SK-N-SH (cell line): ENCODE results near the gene DGKZ. TPM values are rescaled to one million over a fixed set of nuclear protein-coding genes. Genes with fewer than 3 reads are reported as not detected.

ENCODE experiments used
- CTCF ChIA-PET: fragments of 300-600, 350-600 bp; formaldehyde crosslinking; extraction: SDS; loops from one replicate; lab custom pipeline; 2021; lab: Yijun Ruan, JAX
- POLR2A ChIA-PET: fragments of 350-600 bp; sonication (Branson Sonifier 250); formaldehyde crosslinking; extraction: SDS; loops from one replicate; lab custom pipeline; 2020; ENCODE audit warnings: antibody characterized with exemption, inconsistent platforms; lab: Yijun Ruan, JAX
- DNase-seq: peaks from one replicate; pipeline ENCODE4 v3.0.0; 2012
- H2AFZ ChIP-seq: fragments of 200-600 bp; sonication (generic); 2 replicates; pipeline ENCODE4 v1.8.1; 2016; ENCODE audit warnings: antibody characterized with exemption, mild to moderate bottlenecking, low read depth
- H3F3A ChIP-seq: fragments of 200-600 bp; sonication (generic); replicated peaks from 2 replicates; pipeline ENCODE3; 2016; ENCODE audit warnings: antibody characterized with exemption, mild to moderate bottlenecking; ENCODE audit not compliant: insufficient read depth
- H3K27ac ChIP-seq, 2 experiments: fragments of 200-500 bp in 1 of 2; fragments of 200-600 bp in 1 of 2; sonication (Bioruptor generic) in 1 of 2; sonication (generic), shearing (Covaris generic) in 1 of 2; 2 replicates each; pipeline versions ENCODE4 v1.5.1 to v1.6.1; 2014 to 2016; ENCODE audit warnings: low read depth in 2 of 2, inconsistent platforms in 1 of 2, low read length in 1 of 2, mild to moderate bottlenecking in 1 of 2, mixed read lengths in 1 of 2
- H3K27me3 ChIP-seq: fragments of 200-600 bp; sonication (generic), shearing (Covaris generic); 2 replicates; pipeline ENCODE4 v1.6.1; 2016; ENCODE audit warnings: mixed run types; ENCODE audit not compliant: insufficient read depth
- H3K36me3 ChIP-seq, 2 experiments: fragments of 200-500 bp in 1 of 2; fragments of 200-600 bp in 1 of 2; sonication (Bioruptor generic) in 1 of 2; sonication (generic) in 1 of 2; replicated peaks in 1 of 2; 2 replicates each; pipeline versions ENCODE3 to v1.5.1; 2014 to 2016; ENCODE audit warnings: low read length in 1 of 2, mild to moderate bottlenecking in 1 of 2; ENCODE audit not compliant: insufficient read depth in 2 of 2, control insufficient read depth in 1 of 2
- H3K4me1 ChIP-seq, 2 experiments: fragments of 200-500 bp in 1 of 2; fragments of 200-600 bp in 1 of 2; sonication (Bioruptor generic) in 1 of 2; sonication (generic), shearing (Covaris generic) in 1 of 2; 2 replicates each; pipeline versions ENCODE4 v1.5.1 to v1.6.1; 2014 to 2016; ENCODE audit warnings: low read depth in 1 of 2, low read length in 1 of 2, mixed run types in 1 of 2; ENCODE audit not compliant: insufficient read depth in 2 of 2, control insufficient read depth in 1 of 2
- H3K4me2 ChIP-seq: fragments of 200-600 bp; sonication (generic), shearing (Covaris generic); 2 replicates; pipeline ENCODE4 v1.6.1; 2017; ENCODE audit warnings: mixed run types
- H3K4me3 ChIP-seq, 2 experiments: fragments of 200-500 bp in 1 of 2; fragments of 200-600 bp in 1 of 2; sonication (Bioruptor generic) in 1 of 2; sonication (generic), shearing (Covaris generic) in 1 of 2; 2 replicates each; pipeline versions ENCODE4 v1.5.1 to v1.8.1; 2014 to 2016; ENCODE audit warnings: low read depth in 2 of 2, inconsistent platforms in 1 of 2, low read length in 1 of 2, mild to moderate bottlenecking in 1 of 2, mixed read lengths in 1 of 2, moderate library complexity in 1 of 2
- H3K79me2 ChIP-seq: fragments of 200-600 bp; sonication (generic); 2 replicates; pipeline ENCODE4 v1.8.1; 2017; ENCODE audit warnings: mild to moderate bottlenecking; ENCODE audit not compliant: insufficient read depth
- H3K9ac ChIP-seq: fragments of 200-600 bp; sonication (generic); 2 replicates; pipeline ENCODE4 v1.6.1; 2017; ENCODE audit warnings: mixed run types
- H3K9me2 ChIP-seq: fragments of 200-600 bp; sonication (generic); 2 replicates; pipeline ENCODE4 v1.6.1; 2017; ENCODE audit warnings: mixed run types
- H3K9me3 ChIP-seq: fragments of 200-600 bp; sonication (generic); 2 replicates; pipeline ENCODE4 v1.6.1; 2017; ENCODE audit warnings: mixed run types, mild to moderate bottlenecking, moderate library complexity
- H4K20me1 ChIP-seq: fragments of 200-600 bp; sonication (generic); 2 replicates; pipeline ENCODE4 v1.6.1; 2017; ENCODE audit warnings: mild to moderate bottlenecking, mixed run types; ENCODE audit not compliant: insufficient read depth
- FOSL2 ChIP-seq: IDR thresholded peaks from 2 replicates; pipeline ENCODE4 v1.4.0; 2012; ENCODE audit warnings: low read depth, mild to moderate bottlenecking, moderate library complexity, borderline replicate concordance
- WGBS: methylation state at CpG from one replicate; pipeline ENCODE4 v1.1.6; 2017; ENCODE audit warnings: low lambda C conversion rate; 5-methylcytosine and 5-hydroxymethylcytosine counted together
- polyA plus RNA-seq, 3 experiments: library from polyadenylated mRNA; depleted of rRNA; stranded (reverse); fragments of >200 nt; gene quantifications; 2 replicates each; pipeline ENCODE4 v1.2.3, GENCODE V29; 2012
- small RNA-seq, 7 experiments: library from RNA; depleted of rRNA; stranded (forward); fragments of <200 nt; gene quantifications; one replicate each; pipeline ENCODE3, GENCODE V24; 2012

Gene DGKZ
- polyA plus RNA-seq, 1 of the 3 experiments (the other 2 are of a cell fraction) = 33.2 TPM

GRCh38 chr11:46429717-46430116 is 82.5 kb downstream of the DGKZ start:
- Histone ChIP-seq H3K9me2 (no peaks in the 10 kb centered on the region), H3K9ac (no peak overlapping the region), H2AFZ (no peak overlapping the region), H3K27me3 (no peaks in the 10 kb centered on the region), H3K4me2 (no peak overlapping the region), H3K4me1 (peaks cover 8 to 11% of the 10 kb centered on the region in 2 experiments; a peak in 2 of 4 replicates), H4K20me1 (no peaks in the 10 kb centered on the region), H3K79me2 (no peaks in the 10 kb centered on the region), H3F3A (no peaks in the 10 kb centered on the region), H3K9me3 (no peaks in the 10 kb centered on the region), H3K36me3 (peaks cover 35 to 37% of the 10 kb centered on the region in 2 experiments), H3K27ac (peak overlapping the region; percentile 5 to 39; a peak in 2 of 4 replicates), H3K4me3 (no peak overlapping the region)
- no peak for TF ChIP-seq FOSL2
- ChIA-PET CTCF (interaction anchor here (0.6 to 1.3 kb wide), 3 partner anchors 22 to 100 kb away, joined by 3 read pairs; no protein-coding TSS in a partner anchor), POLR2A (no interaction called here)
- no peak for DNase-seq
- 84% methylated on average over 3 of the region's 3 CpGs for WGBS

Small RNA genes lying within 50 kb of the gene (small RNA-seq; reads per million reads assigned to genes)
- gene MIR4688 = 0 to 0.43 (median 0) reads per million in 7 experiments

Other genes with a start within 250 kb of the DGKZ start
- 18.8 and 20.9 TPM in 2 replicates for gene PHF21A, start 226.0 kb upstream of the DGKZ start, polyA plus RNA-seq (2012; rRNA removed)
- gene CREB3L1, start 69.8 kb upstream of the DGKZ start, polyA plus RNA-seq (2012; rRNA removed) = 5.6 and 14.0 TPM in 2 replicates
- 1,545 and 2,395 TPM in 2 replicates for gene MDK, start 34.2 kb downstream of the DGKZ start, polyA plus RNA-seq (2012; rRNA removed)
- 0.13 and 0.26 TPM in 2 replicates for gene CHRM4, start 44.3 kb downstream of the DGKZ start, polyA plus RNA-seq (2012; rRNA removed)
- gene AMBRA1, start 246.6 kb downstream of the DGKZ start, polyA plus RNA-seq (2012; rRNA removed) = 10.0 and 10.4 TPM in 2 replicates